Keratinocyte (primary cell): ENCODE data around the gene ZCCHC24. TPM values are rescaled to one million over a fixed set of nuclear protein-coding genes. Genes with fewer than 3 reads are reported as not detected.

Source experiments
- DNase-seq: peaks from one replicate; pipeline ENCODE4 v3.0.0-alpha.2; 2011; ENCODE audit warnings: low read depth, missing footprints, low spot score
- FAIRE-seq: peaks from 2 replicates; lab custom pipeline; 2011; peaks lifted over from hg19 to GRCh38; lab: Jason Lieb, UNC
- H2AFZ ChIP-seq: 2 replicates; pipeline ENCODE4 v1.6.0; 2012; ENCODE audit warnings: low read length, control low read depth, inconsistent platforms; ENCODE audit not compliant: control insufficient read depth
- H3K27ac ChIP-seq: 2 replicates; pipeline ENCODE4 v1.5.1; 2011; ENCODE audit warnings: low read length; ENCODE audit not compliant: control insufficient read depth, insufficient read depth
- H3K27me3 ChIP-seq: 3 replicates; pipeline ENCODE4 v1.6.0; 2011; ENCODE audit warnings: low read length; ENCODE audit not compliant: control insufficient read depth, insufficient read depth; ENCODE audit errors: extremely low read depth
- H3K36me3 ChIP-seq, 2 experiments: 2 replicates in 1 of 2; 3 replicates in 1 of 2; pipeline ENCODE4 v1.5.1; 2011; ENCODE audit warnings: low read length in 2 of 2, mild to moderate bottlenecking in 1 of 2; ENCODE audit not compliant: control insufficient read depth in 2 of 2, insufficient read depth in 2 of 2; ENCODE audit errors: extremely low read depth in 1 of 2
- H3K4me1 ChIP-seq: 3 replicates; pipeline ENCODE4 v1.5.1; 2011; ENCODE audit warnings: low read length; ENCODE audit not compliant: control insufficient read depth, insufficient read depth; ENCODE audit errors: extremely low read depth
- H3K4me2 ChIP-seq: 3 replicates; pipeline ENCODE4 v1.6.0; 2011; ENCODE audit warnings: low read depth, low read length; ENCODE audit not compliant: control insufficient read depth, insufficient read depth; ENCODE audit errors: extremely low read depth
- H3K4me3 ChIP-seq, 3 experiments: fragments of 200-600 bp in 1 of 3; sonication (generic) in 1 of 3; 2 replicates in 2 of 3; 3 replicates in 1 of 3; pipeline ENCODE4 v1.5.1; 2011 to 2016; ENCODE audit warnings: low read length in 3 of 3, mild to moderate bottlenecking in 3 of 3, control low read depth in 2 of 3, inconsistent platforms in 1 of 3, low read depth in 1 of 3, mixed read lengths in 1 of 3, mixed run types in 1 of 3, moderate library complexity in 1 of 3; ENCODE audit not compliant: control insufficient read depth in 2 of 3, insufficient read depth in 2 of 3; ENCODE audit errors: extremely low read depth in 1 of 3
- H3K79me2 ChIP-seq: 2 replicates; pipeline ENCODE4 v1.6.0; 2012; ENCODE audit warnings: low read length; ENCODE audit not compliant: control insufficient read depth, insufficient read depth
- H3K9ac ChIP-seq: 3 replicates; pipeline ENCODE4 v1.6.0; 2011; ENCODE audit warnings: low read length; ENCODE audit not compliant: control insufficient read depth, insufficient read depth; ENCODE audit errors: extremely low read depth
- H3K9me1 ChIP-seq: 3 replicates; pipeline ENCODE4 v1.6.0; 2011; ENCODE audit warnings: low read length; ENCODE audit not compliant: control insufficient read depth, insufficient read depth; ENCODE audit errors: extremely low read depth
- H3K9me3 ChIP-seq: 2 replicates; pipeline ENCODE4 v1.5.1; 2012; ENCODE audit warnings: low read depth, low read length; ENCODE audit not compliant: control insufficient read depth
- H4K20me1 ChIP-seq: 3 replicates; pipeline ENCODE4 v1.6.0; 2011; ENCODE audit warnings: low read length; ENCODE audit not compliant: control insufficient read depth, insufficient read depth; ENCODE audit errors: extremely low read depth
- CTCF ChIP-seq, 3 experiments: IDR thresholded peaks in 1 of 3; conservative IDR thresholded peaks in 1 of 3; optimal IDR thresholded peaks in 1 of 3; 2 replicates in 2 of 3; 3 replicates in 1 of 3; pipeline versions ENCODE3 to v1.5.1; 2011; ENCODE audit warnings: low read length in 3 of 3, mild to moderate bottlenecking in 3 of 3, moderate library complexity in 2 of 3, control low read depth in 1 of 3, inconsistent platforms in 1 of 3; ENCODE audit not compliant: insufficient read depth in 2 of 3; ENCODE audit errors: extremely low read depth in 1 of 3
- EZH2 ChIP-seq: IDR thresholded peaks from one replicate; pipeline ENCODE4 v1.6.1; 2012; ENCODE audit warnings: inconsistent platforms, mild to moderate bottlenecking, low read length, moderate library complexity
- dilution Hi-C: fragments of 300-500 bp; cut with MboI; formaldehyde crosslinking; loops from one replicate; pipeline ENCODE4 v1.7.0; 2020; ENCODE audit warnings: low sequenced_read_pairs; ENCODE audit not compliant: extremely low pct_ligation_motif_present
- polyA plus RNA-seq, 5 experiments: library from polyadenylated mRNA; depleted of rRNA in 3 of 5; stranded (reverse) in 3 of 5; stranded (forward) in 1 of 5; unstranded in 1 of 5; fragments of >200 nt; gene quantifications; 1 replicate in 1 of 5; 2 replicates in 3 of 5; 3 replicates in 1 of 5; pipeline versions ENCODE4 v1.2.1 to v1.2.3, GENCODE V29; 2011 to 2012; ENCODE audit warnings: missing spikeins in 2 of 5, low read depth in 1 of 5, low replicate concordance in 1 of 5

ZCCHC24 gene
- polyA plus RNA-seq, 1 donor (not counting 4 experiments of a cell fraction or from before 2014, with no cell fraction given), result 0.96 TPM

GRCh38 chr10:79468841-79469585 lies 23.6 kb upstream of the ZCCHC24 start:
- DNase-seq (no peak), FAIRE-seq (no peak)
- no peaks in the 10 kb centered on the region for H4K20me1 ChIP-seq
- no peak overlapping the region for H2AFZ ChIP-seq
- H3K79me2 ChIP-seq, result no peaks in the 10 kb centered on the region
- dilution Hi-C loops, result no loop called here
- H3K4me2 ChIP-seq, result no peak overlapping the region
- H3K36me3 ChIP-seq, result no peaks in the 10 kb centered on the region
- H3K9me3 ChIP-seq, result no peaks in the 10 kb centered on the region
- no peak overlapping the region for H3K27ac ChIP-seq
- no peaks in the 10 kb centered on the region for H3K4me1 ChIP-seq
- no peak overlapping the region for H3K4me3 ChIP-seq
- H3K9ac ChIP-seq, result no peak overlapping the region
- H3K9me1 ChIP-seq, result no peaks in the 10 kb centered on the region
- no peak for TF ChIP-seq EZH2
- TF ChIP-seq CTCF (optimal IDR thresholded peaks at IDR 0.05 in 1 of 3, IDR thresholded peaks at IDR 0.05 in 1 of 3, conservative IDR thresholded peaks at IDR 0.05 in 1 of 3; ENCODE audit: extremely low read depth in 1 of 3, insufficient read depth in 2 of 3, low read length in 3 of 3), result no peak
- H3K27me3 ChIP-seq, result no peaks in the 10 kb centered on the region

DNA sequence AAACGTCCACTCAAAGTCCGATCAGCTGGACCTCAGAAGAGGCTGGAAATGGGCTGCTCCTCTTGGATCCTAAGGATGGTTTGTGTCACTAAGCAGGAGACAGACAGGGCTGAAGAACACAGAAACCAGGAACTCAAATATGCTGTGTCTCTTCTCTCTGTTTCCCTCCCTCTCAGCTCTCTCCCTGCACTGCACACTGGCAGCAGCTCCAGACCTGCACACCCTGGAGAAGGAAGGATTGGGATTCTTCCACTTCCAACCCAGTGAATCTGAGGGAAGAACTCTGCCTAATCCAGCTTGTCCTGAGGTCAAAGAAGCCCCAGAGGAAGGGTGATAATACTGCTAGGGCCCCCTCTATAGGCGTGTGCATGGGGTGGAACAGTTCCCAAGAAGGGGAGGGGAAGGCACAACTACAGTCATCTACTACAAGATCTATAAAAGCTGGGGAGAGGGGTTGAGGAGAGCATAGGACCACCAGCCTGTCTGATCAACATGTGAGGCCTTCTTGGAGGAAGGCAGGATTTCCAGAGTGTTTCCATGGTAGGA lies 22.7 kb upstream of the ZCCHC24 start:
- H3K27me3 ChIP-seq, result peaks cover under 1% of the 10 kb centered on the region
- no peak overlapping the region for H3K9ac ChIP-seq
- no peak overlapping the region for H3K27ac ChIP-seq
- H3K9me1 ChIP-seq, result no peaks in the 10 kb centered on the region
- no peaks in the 10 kb centered on the region for H3K36me3 ChIP-seq
- no peaks in the 10 kb centered on the region for H3K4me1 ChIP-seq
- FAIRE-seq (no peak), DNase-seq (no peak)
- TF ChIP-seq CTCF (optimal IDR thresholded peaks at IDR 0.05 in 1 of 3, IDR thresholded peaks at IDR 0.05 in 1 of 3, conservative IDR thresholded peaks at IDR 0.05 in 1 of 3; ENCODE audit: extremely low read depth in 1 of 3, insufficient read depth in 2 of 3, low read length in 3 of 3) (no peak), EZH2 (no peak)
- no peaks in the 10 kb centered on the region for H3K79me2 ChIP-seq
- H3K4me2 ChIP-seq, result no peak overlapping the region
- H2AFZ ChIP-seq, result no peak overlapping the region
- H4K20me1 ChIP-seq, result no peaks in the 10 kb centered on the region
- no peak overlapping the region for H3K4me3 ChIP-seq
- no peaks in the 10 kb centered on the region for H3K9me3 ChIP-seq
- dilution Hi-C loops, result no loop called here
